HG03520 (cell line): Measurements from ENCODE around the gene SGCD.

Experiments used
- ATAC-seq: cut with Tn5 transposase; IDR thresholded peaks from one replicate; pipeline ENCODE4 v1.9.1; 2021; ENCODE audit warnings: mild to moderate bottlenecking, moderate library complexity; ENCODE audit not compliant: unreplicated experiment

Gene SGCD

DNA sequence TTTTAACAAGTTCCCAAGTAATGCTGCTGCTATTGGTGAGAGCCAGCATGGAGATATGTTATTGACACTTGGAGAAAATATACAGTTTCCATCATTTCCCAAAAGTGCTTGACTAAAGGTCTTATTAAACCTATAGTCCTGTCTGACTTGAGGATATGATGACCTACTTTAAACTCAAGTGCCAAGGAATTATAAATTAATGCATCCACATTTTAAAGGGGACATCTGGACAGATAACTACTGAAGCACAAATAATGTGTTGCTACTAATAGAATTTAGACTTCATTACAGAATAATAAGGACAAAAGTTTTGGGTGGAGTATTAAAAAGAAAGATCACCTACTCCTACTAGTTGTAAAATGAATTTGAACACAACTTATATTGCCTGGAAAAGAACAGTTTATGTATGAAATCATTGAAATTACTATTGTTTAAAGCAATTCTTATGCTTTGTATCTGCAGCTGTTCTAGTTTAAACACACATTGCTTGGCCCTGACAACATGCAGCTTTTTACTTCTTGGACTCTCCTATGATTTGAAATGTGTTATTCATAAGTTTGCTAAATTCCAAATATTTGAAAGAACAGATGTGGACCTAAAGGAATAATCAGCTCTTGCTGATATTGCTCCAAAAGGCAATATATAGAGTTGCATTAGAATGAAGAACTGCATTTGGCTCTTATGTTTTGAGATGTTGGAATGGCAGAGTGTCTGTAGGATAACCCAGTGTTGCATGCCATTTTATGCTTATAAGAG lies 73.4 kb downstream of the SGCD start:
- no peak for ATAC-seq

DNA sequence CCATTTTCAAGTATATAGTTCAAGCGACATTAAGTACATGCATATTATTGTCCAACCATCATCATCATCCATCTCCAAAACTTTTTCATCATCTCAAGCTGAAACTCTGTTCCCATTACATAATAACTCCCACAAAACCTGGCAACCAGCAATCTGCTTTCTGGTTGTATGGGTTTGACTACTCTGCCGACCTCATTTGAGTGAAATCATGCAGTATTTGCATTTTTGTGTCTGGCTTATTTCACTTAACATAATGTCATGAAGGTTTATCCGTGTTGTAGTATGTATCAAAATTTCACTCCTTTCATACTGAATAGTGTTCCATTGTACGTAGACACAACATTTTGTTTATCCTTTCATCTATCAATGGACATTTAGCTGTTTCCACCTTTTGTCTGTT lies 74.8 kb downstream of the SGCD start:
- ATAC-seq, result peak; percentile 14

DNA sequence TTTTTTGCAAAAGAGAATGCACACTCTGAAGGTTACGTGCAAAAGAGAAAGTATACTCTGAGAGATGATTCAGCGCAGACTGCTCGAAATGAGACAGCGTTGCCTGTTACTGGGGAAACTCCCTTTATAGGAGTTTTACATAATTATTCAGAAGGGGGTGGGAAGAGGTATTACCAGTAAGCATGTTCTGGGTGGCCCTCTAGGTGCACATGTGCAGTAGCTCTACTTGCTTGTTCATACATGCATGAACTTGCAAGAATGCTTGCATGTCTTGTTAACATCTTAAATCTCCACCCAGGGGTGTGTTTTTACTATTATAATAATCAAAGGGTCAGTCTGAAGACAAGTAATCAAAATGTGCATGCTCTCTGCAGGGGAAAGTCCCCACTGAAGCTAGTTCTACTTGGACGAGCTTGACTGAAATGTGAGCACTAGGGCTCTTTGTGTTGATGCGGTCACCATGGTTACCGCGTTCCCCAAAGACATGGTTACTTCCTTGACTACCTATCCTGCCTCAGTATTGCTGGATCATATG lies 75.5 kb downstream of the SGCD start:
- ATAC-seq, result peak; percentile 96

DNA sequence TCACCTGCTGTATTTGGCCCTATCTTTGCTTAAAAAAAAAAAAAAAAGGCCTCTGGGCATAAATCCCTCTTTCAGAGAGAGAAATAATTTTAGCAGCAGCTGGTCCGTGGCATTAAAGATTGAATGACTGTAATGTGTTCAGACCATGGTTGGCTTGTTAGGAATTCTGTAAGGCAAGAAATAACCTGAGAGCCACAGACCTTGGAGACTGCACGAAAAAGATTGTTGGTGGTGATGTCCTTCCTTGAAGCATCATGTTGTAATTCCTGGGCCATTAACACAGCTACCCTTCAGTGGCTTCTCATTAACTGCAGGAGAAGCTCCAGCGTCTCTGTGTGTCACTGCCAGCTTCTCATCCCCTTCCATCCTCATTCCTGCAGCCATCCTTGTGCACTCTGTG lies 79.0 kb downstream of the SGCD start:
- no peak for ATAC-seq

DNA sequence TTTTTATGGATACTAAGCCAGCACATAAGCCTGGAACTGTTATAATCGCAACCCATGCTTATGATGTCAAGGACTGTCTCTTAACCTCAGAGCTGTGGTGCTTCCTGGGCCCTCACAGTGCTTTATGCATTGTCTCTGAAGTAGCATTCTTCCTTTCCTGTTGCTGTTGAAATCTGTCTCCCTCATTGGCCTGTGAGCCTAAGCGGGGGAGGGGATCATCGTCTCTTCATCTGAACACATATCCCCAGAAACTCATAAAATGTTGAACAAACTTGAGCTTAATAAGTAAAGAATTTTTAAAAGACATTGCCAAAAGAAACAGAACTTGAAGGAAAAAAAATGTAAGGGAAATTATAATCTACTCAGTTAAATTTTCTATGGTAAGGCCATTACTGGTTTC lies 80.3 kb downstream of the SGCD start:
- ATAC-seq, result no peak

DNA sequence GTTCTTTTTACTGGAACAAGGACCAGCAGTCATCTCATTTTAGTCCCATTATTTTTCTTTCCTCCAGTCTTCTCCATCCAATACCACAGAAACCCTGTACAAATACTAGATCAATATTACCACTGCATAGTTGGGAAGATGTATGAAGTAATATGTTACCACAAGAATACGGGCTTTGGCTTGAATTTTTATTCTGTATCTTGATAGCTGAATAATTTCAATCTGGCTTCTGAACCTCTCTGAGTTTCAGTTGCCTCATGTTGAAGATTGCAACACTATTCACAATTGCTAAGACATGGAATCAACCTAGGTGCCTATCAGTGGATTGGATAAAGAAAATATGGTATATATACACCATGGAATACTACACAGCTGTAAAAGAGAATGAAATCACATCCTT lies 82.9 kb downstream of the SGCD start:
- ATAC-seq, result no peak

DNA sequence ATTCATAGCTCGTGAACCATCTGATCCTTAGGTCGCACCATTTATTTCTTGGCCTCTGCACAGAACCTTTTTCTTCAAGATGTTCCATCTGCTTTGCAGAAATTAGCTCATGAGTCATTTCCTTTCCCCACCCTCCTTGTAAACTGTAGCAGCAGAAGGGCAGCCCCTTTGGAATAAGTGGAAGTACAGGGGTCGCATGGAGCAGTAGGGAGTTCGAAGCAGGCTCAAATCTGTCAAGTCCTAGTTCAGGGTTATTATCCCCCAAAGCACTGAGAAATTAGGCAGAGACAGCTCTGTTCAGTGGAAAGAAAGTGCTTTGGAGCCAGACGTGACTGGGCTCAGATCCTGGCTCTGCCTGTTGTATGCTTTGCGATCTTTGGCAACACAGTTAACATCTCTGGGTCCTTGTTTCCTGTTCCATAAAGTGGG lies 84.2 kb downstream of the SGCD start:
- no peak for ATAC-seq

DNA sequence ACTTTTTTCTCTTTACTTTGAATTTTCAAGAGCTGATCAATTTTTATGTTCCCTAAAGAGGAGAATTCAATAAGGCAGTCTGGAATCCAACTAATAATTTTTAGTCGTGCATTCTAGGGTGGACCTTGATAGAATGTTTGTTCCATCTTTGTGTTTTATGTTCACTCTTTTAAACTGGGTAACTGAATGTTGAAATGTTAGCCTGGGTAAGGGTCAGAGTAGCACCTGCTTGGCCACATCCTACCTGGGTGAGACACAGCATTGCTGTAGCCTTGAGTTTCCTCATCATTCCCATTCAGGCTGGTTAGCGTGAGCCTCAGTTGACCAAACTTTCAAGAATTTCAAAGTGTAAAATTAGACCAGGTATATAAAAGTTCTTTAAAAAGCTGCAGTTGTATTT lies 85.0 kb downstream of the SGCD start:
- ATAC-seq, result no peak

DNA sequence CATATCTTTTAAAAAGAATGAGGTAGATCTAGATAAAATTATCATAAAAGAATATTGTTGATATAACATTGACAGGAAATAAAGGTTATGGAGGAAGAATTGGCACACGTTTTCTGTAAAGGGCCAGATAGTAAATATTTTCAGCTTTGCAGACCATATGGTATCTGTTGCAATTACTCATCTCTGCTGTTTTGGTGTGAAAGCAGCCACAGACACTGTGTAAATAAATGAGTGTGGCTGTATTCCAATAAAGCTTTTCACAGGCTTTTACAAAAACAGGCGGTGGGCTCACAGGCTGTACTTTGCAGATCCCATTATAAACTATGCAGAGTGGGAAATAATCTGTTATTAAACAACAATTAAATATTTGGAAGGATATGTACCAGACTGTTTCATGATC lies 87.4 kb downstream of the SGCD start:
- ATAC-seq, result no peak

DNA sequence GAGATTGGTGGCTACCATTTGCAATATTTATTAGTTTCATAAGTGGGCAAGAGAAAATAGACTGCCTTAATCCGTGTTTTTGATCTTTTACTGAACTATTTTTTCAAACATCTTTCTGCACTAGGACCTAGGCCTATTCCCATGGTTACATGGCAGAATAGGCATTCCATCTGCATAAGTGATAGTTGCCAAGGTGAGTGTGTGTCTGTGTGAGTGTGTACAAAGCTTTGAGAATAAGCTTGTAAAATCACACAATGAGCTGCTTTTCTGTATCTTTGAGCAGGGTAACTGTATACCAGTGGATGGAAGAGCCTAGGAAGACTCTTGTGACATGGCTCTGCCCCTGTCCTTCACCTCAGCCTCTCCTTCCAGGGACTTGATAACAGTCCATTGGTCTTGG lies 92.7 kb downstream of the SGCD start:
- ATAC-seq, result no peak

DNA sequence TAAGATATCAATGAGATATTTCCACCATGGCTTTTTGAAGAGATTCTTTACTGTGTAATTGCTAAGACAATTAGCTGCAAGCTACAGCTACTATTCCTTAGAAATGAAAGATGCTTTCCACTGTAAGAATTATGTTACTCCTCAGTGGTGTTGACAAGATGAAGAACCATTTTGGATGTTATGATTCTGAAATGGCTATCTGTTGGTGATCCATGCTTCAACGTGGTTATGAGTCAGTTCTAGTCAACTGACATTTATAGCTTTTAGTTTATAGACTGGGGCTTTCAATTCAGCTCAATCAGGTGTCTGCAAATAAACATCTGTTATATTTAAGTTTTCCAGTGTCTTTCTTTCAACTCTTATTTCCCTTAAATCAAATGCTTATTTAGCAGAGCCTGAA lies 93.7 kb downstream of the SGCD start:
- ATAC-seq, result no peak

DNA sequence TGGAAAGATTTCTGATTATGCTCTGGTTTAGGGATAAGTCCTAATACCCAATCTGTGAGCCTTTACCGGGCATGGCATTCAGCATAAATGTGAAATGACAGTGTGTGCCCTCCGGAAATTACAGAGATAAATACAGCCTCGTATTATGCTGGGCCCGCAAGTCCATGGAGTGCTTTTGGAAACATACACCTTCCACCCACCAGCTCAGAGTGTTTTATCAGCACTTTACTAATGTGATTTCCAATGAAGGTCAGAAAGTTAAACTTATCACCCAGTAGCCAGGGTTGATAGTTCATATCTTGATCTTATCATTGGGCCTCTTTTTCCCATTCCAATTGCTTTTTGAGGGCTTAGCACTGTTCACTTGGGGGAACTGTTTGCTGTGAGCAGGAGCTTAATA lies 94.8 kb downstream of the SGCD start:
- ATAC-seq, result no peak

DNA sequence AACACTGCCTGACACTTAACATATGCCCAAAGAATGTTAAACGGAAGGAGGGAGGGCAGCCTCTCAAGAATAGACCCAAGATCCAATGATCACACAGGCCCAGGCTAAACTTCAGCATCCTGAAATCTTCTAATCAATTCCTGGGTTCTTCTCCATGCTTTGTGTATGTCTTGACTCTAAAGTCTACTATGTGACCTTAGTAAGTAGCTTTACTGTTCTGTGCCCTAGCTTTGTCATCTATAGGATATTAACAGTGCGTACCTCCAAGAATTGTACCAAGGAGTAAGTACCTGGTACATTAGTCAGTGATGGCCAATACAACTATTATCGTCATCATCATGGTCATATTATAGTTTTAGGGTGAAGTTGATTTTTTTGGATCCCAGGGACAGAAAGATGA lies 96.6 kb downstream of the SGCD start:
- no peak for ATAC-seq

DNA sequence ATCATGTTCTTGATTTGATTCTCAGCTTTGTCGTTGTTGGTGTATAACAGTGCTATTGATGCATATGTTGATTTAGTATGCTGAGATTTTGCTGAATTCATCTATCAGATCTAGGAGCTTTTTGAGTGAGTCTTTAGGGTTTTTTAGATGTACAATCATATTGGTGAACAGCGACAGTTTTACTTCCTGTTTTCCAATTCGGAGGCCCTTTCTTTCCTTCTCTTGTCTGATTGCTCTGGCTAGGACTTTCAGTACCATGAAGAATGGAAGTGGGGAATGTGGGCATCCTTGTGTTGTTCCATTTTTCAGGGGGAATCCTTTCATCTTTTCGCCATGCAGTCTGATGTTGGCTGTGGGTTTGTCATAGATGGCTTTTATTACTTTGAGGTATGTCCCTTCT lies 100.4 kb downstream of the SGCD start:
- ATAC-seq, result no peak

DNA sequence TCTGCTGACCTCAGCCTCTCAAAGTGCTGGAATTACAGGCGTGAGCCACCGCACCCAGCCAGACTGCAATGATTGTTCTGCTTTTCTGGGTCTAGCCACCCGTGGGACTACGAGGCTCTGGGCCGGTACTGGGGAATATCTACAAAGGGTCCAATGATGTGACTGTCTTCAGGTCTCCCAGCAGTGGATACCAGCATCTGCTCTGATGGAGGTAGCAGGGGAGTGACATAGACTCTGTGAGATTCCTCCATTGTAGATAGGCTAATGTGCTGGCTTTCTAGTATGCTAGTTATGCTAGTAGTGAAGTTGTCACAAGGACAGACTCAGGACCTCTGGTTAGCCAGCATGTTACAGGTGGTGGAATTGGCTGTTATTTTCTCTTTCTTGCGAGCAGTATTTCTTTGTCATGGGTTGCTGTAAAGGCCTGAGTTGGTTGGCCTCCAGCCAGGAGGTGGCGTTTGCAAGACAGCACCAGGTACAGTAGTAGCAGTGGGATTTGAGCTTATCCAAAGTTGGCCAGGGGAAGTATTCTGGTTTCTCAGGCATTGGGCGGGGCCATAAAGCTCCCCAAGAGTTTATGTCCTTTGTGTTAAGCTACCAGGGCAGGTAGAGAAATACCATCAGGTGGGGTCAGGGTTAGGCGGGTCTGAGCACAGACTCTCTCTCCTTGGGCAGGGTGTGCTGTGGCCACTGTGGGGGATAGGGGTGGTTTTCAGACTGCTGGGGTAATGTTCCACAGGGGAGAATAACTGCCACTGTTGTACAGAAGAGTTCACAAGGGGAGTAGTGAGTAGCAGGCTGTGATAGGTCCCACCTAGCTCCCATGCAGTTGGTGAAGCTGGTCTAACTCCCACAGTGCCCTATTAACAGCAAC lies 105.2 kb downstream of the SGCD start:
- no peak for ATAC-seq

DNA sequence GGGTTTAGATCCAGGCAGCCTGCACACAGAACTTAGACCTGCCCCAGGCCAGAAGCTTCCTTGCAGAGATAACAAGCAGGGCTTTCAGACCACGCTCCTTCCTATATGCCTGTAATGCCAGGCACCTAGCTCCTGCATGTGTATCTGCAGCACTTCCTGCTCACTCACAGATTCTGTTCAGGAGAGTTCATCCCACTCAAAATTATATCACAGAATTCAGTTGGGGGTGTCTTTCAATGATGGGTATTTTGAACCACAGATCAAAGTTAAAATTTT lies 105.8 kb downstream of the SGCD start:
- no peak for ATAC-seq

DNA sequence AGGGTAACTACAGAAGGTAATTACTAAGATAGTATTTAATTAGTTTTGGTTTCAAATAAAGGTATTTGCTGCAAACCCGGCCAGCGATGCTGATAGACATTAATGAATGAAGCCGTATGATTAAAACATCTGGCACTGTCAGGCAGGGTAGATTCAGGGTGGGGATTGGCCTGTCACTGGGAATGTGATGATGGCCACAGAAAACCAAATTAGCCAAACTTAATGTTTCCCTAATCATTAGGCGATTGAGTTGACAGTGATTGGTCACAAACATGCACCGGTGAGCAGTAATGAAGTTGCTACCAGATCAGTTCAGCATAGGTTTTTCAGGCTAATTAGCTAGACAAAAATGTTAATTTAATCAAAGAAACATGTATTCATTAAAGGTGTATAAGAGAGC lies 107.5 kb downstream of the SGCD start:
- ATAC-seq, result no peak

DNA sequence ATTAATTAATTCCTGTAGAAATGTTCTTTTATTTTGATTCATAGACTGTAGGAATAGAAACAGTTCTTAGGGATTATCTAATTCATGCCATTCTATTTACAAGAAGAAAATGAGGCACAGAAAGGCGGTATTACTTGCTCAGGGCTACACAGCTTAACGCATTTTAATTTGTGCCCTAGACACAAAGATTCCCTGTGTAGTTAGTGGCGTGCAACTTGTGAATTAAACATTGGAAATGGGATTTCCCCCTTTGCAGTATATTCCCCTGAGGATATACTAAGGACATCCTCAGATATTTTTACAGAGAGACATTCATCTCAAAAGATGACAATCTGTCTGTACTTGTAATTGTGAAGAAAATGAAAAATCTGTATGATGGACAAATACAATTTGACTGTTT lies 108.1 kb downstream of the SGCD start:
- no peak for ATAC-seq

DNA sequence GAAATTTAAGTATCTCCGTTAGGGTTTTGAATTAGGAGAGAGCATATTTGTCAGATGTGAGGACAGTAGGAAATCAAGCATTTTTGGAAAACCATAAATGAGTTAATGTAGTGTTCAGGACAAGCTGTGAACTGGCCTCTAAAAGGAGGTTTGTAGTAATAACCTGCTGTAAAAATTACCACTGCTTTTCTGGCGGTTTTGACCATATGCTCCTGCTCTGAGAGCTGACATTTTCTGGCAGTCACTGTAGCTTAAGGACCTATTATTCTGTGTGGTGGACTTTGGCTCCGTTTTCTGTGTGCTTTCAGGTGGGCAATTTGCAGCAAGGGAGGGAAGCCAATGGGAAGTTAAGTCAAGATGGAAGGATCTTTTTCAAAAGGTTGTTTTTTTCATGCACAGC lies 111.1 kb downstream of the SGCD start:
- no peak for ATAC-seq

DNA sequence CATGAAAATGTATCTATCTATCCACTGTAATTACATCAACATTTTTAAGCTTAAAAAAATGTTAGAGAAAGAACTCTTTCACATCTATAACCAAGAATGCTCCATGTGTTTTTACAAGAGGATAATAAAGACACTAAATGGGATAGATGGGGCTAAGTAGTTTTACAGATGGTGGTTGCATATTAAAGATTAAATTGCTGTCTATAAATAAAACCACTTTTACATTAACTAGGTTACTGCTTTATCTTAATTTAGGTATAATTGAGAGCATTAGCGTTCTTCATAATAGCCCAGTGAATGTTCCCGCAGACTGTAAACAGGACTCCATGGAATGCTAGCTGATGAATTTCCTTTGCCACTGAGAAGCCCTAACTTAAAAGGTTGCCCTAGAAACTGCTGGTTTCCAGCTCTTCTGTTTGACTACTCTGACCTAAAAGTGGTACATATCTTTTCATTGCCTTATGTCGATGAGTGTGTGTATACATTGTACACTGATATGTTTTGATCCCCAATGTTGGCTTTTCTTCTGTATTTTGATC lies 117.9 kb downstream of the SGCD start:
- no peak for ATAC-seq

DNA sequence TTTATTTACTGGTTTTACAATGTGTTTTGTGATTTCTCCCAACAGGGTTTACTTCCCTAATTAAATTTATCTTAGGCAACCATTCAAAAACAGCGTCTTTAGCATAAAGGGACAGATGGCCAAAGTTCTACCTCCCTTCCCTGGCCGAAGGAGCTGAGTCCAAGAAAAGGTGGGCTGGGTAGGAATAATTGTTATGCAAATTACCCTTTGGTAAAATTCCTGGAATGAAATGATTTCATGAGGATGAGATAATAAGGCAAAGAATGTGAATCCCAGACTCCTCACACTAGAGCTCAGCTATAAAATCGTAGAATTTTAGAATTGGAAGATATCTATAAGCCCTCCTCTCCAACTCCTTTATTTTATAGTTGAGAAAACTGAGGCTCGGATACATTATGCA lies 119.6 kb downstream of the SGCD start:
- ATAC-seq, result no peak

DNA sequence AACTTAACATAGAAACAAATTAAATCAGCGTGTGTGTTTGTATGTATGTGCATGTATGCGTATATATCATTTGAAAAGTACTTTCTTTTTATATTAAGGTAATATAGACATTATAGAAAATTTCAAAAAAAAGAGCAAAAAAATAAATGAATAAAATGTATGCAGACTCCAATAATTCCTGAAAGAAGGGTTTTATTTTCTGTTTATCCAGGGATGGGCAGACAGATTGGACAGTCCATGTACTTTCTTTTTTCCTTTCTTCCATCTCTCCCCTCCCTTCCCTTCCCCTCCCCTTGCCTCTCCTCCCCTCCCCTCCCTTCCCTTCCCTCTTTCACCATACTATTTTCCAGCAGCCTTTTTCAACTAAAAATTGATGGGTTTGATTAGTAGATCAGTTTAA lies 123.8 kb downstream of the SGCD start:
- ATAC-seq, result no peak
